ENCODE data around the gene PLXDC1.

Gene PLXDC1

DNA sequence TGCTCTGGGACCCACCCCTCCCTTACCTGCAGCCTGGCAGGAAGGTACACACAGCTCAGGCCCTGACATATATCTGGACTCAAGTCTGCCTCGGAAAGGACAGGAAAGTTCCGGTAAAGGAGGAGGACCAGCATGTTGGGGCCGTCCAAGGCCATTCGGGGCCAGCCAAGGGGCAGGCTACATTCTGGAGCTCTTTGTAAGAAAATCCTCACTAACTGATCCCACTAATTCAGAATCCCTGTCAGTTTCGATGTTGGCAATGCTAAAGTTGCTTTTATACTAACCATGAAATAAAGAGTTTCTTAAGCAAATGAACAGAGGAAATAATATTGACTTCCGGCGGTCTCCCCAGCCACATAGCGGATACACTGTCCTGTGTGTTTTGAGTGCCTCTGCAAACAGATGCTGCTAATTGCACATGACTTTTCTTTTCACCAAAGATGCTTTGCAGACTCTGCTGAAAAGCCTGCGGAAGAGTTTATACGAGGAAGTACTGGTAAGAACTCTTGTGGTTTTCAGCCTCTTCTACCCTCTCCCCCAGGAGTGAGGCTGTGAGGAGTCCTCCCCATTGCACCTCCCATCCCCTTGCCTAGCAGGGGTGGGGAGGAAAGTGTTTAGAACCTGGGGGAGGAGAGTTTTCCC, 54.8 kb downstream of the PLXDC1 start:
- no peak for DNase-seq (ENCODE audit: low spot score)

DNA sequence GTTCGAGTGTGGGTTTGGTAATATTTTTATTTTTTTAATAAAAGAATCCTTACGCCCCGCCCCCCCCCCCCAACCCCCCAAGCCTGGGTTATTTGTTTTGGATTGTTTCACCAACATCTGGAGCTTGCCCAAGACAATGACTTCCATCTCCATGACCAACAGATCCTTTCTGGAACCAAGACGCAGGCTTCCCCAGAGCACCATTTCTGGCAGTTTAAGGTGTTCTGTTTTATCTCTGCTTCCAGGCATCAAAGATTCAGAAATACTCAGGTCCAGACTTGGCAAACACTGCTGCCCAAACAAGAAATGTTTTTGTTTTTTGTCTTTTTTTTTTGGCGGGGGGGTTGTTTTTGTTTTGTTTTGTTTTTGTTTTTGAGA, 56.1 kb downstream of the PLXDC1 start:
- DNase-seq (ENCODE audit: low spot score) = no peak

DNA sequence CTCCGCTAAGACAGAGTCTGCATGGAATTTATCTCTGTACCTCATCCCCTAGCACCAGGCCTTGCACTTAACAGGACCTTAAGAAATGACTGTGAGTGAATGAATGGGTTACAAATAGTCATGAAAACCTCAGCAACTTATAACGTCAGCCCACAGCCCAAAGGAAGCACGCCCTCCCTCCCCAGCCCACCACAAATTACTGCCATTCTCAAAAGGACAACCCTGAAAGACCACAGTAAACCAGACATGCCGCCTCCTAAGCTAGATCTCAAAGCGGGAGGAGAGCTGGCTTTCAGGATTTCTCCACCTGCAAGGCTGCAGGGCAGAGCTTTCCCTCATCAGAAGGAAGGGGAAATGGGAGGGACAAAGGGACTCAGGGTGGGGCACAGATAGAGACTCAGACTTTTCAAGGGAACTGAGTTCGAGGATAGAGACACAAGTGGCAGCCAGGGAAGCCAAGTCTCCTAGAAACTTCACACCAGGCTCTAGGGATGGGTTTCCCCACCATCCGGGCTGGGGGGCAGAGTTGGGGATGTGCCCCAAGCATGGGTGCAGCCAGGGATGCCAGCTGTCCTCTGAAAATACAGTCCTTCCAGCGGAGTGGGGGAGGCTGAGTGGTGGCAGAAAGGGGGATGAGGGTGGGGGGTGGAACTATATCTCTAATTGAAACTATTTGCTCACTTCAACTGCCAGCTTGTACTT, 56.7 kb downstream of the PLXDC1 start:
- no peak for DNase-seq (ENCODE audit: low spot score)

DNA sequence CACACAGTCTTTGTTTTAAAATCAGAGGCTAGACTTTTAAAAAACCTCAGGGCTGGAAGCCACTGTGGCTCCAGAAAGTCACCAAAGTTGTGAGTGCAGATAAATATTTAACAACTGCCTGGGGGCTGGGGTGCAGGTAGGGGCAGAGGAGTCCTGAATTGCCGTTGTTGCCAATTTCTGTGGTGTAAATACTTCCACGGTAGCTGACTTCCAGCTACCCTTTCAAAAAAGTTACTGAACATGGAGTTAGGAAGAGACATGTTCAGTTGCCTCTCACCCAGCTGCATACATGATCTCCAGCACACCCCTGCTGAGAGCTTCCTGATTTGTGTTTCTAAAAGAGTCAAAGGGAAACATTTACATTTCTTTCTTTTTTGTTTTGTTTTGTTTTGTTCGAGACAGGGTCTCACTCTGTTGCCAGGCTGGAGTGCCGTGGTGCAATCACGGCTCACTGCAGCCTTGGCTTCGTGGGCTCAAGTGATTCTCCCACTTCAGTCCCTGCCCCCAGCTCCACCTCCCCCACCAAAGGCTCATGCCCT, 58.7 kb downstream of the PLXDC1 start:
- DNase-seq (ENCODE audit: low spot score) = no peak

DNA sequence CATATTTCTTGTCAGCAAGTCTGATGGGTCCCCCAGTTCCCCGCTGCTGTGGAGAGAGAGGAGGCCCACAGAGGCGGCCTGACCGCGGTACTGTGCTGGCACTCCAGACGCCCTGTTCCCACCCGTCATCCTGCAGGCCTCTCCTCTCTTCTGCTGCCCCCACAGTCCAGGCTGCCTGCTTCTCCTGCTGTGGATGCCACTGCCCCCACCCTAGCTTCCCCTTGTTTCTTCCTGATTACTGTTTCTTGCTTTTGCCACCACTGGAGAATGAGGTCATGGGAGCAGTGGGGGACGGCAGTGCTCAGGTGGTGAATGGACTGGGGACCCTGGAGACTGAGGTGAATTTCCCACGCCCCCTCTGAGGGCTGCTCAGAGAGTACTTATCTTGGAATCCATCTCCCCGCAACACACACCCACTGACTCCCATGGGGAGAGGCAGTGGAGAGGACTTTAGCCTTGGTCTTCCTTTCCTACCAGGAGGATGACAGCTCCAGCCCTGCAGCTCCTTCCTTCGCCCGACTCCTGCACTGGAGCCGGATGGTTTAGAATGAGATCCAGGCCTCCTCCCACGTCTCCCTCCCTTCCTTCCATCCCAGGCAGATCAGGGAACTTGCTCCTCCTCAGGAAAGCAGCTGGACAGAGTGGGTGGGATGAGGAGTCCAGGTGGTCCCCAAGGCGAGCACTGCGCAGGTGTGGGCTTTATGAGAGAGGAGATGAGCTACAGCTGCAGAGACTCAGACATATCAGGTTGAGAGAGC, 60.4 kb downstream of the PLXDC1 start:
- DNase-seq (ENCODE audit: low spot score) = no peak

DNA sequence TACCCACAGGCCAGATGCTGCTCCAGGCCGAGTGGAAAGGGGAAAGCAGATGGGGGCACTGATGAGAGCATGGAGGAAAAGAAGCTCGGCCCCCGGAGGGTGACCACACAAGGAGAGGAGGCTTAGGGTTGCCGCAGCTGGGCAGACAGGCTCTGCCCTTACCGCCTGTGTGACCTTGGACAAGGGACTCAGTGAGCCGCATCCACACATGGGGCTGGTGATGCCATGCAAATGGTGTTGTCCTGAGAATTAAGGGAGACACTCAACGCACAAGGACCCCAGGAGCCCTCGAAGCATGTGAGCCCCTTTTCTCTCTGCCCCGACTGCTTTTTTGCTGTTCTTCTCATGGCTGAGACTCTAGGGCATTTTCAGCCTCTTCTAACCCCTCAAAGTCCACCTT, 61.0 kb downstream of the PLXDC1 start:
- no peak for DNase-seq (ENCODE audit: low spot score)

DNA sequence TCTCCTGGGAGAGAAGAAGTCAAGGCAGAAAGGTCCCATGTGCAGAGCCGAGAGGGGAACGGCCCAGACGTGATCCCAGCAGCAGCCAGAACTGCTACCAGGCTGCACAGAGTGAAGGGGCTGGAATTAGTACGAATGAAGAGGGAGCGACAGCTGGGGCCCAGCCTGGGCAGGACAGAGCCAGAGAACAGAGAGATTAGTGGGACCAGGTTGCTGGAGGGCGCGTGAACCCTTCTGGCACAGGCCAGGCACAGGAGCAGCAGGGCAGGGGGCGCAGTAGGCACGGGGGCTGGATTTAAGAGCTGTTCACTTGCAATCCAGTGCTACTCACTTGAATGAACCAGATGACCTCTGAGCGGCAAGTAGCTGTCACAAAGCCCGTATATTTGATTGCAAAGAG, 66.9 kb downstream of the PLXDC1 start:
- no peak for DNase-seq (ENCODE audit: low spot score)

DNA sequence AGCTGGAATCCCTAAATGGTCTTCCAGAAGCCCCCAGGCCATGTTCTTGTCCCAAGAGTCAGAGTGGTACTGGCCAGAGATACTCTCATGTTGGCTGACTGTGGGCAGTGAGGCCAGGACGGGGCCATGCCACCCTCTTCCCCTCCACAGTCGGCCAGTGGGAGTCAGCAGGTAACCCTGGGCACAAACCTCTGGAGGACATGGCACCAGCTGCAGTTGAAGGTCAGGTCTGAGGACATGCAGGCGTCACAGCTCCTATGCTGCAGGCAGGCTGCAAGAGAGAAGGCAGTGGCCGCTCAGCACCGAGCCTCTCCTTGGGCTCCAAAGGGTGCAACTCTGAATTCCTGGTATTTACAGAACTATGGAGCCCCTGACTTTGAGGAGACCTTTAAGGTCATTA, 68.2 kb downstream of the PLXDC1 start:
- no peak for DNase-seq (ENCODE audit: low spot score)

DNA sequence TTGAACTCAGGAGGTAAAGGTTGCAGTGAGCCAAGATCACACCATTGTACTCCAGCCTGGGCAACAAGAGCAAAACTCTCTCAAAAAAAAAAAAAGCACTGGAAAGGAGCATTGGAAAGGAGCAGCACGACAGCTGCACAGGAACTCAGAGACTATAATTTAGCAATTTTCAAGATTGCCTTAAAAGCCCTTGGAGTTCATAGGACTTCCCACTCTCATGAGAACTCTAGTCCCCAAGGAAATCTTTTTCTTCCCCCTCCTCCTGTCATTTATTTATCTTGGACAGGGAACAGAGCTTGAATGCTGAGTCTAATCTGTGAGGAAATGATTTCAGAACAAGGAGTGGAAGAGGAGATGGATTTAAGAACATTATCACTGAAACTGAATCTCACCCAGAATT, 69.0 kb downstream of the PLXDC1 start:
- DNase-seq (ENCODE audit: low spot score) = no peak

DNA sequence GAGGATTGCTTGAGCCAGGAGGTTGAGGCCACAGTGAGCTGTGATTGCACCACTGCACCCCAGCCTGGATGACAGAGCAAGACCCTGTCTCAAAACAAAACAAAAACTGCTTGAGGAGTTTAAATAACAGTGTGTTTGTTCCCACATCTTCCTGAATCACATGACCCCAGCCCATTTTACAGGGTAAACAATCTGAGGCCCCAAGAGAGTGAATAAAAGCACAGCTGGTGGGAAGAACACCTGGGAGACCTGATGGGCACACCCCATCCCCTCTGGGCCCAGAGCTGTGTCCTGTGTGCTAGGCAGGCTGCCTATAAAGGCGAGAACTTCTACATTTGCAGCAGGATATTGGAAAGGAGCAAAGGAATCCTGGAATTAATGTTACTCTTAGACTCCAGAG, 69.6 kb downstream of the PLXDC1 start:
- no peak for DNase-seq (ENCODE audit: low spot score)

DNA sequence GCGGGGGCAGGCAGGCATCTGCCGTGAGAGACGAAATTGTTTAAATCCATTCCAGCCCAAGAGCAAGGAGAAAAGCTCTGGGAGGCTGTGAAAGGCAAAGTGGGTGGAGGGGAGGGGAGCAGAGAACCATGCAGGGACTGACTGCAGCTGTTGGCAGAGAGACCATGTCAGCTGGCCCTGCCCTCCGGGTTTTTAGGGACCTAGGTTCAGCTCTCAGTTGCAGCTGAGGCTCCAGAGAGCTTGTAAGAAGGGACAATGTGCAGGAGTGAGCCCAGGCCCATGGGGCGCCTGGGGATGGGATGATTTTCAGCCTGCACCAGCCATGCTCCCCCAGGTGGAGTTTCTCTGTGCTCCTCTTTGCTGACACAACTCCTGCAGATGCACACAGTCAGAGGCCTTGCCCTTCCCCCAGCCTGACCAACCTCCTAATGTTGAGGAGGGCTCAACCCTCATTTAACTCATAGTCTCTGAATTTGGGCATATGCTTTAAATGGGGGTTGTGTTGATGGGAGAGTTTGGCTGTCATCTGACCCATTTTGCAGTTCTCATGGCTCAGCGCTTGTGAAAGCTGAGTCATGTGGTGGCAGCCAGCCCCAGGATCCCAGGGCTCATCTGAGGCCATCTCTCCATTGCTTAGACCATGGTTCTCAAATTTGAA, 70.9 kb downstream of the PLXDC1 start:
- DNase-seq (ENCODE audit: low spot score) = peak; percentile 43

DNA sequence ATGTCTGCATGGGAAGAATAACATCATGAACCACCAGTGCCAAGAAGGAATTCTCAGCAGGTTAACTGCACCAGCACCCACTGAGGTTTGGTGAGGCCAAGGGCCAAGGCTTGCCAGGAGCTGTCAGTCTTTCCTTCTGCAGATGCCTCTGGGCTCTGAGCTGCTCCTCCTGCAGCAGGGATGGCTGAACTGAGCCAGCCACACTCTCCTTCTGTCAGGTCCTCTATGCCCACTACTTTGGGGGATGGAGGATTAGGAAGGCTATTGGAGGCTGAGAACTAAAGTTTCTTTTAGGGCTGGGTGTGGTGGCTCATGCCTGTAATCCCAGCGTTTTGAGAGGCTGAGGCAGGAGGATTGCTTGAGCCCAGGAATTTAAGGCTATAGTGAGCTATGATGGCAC, 71.6 kb downstream of the PLXDC1 start:
- no peak for DNase-seq (ENCODE audit: low spot score)

DNA sequence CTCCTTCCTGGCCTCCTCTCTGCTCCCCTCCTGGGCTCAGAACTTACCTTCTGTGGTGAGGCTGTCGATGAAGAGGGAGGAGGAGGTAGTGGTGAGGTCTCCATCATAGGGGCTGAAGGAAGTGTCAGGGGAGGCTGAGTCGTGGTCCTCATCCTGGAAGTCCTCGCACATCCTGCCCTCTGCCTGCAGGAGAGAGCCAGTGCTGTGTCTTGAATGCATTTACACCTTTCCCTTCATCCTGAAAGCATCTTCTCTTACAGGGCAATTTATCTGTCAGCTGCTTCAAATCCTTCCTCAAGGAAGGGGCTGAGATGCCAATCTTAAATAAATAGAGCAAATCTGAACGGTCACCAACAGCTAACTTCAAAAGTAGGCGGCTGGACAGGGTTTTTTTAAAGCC, 73.6 kb downstream of the PLXDC1 start:
- DNase-seq (ENCODE audit: low spot score) = no peak

DNA sequence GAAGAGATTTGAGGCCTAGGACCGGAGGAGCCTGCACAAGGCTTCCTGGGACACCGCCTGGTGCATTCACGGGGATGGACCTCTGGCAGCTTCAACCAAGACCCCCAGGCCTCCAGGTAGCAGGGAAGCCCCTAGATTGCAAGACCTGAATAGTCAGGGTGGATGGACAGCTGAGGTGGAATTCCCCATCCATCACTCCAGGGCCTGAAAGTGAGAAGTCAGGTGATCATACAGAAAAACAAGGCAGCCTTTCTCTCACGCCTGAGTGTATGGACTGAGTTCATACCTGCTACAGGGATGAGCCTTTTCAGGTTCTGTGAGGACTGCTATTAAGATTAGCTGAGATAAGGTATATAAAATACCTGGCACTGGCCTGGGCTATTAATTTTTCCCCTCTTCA, 74.2 kb downstream of the PLXDC1 start:
- DNase-seq (ENCODE audit: low spot score) = no peak

DNA sequence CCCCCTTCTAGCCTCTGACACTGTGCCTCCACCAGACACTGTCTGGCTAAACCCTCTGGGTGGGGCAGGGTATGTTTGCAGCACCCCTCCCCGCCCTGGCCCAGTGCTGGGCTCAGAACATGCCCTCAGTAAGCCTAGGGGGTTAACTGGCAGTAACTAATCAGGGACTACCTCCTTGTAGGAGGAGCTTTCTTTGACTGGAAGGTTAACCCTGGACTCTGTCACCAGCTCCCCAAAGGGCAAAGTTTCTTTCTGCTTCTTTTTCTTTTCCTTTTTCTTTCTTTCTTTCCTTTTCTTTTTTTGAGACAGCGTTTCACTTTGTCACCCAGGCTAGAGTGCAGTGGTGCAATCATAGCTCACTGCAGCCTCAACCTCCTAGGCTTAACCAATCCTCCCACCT, 76.8 kb downstream of the PLXDC1 start:
- no peak for DNase-seq (ENCODE audit: low spot score)

DNA sequence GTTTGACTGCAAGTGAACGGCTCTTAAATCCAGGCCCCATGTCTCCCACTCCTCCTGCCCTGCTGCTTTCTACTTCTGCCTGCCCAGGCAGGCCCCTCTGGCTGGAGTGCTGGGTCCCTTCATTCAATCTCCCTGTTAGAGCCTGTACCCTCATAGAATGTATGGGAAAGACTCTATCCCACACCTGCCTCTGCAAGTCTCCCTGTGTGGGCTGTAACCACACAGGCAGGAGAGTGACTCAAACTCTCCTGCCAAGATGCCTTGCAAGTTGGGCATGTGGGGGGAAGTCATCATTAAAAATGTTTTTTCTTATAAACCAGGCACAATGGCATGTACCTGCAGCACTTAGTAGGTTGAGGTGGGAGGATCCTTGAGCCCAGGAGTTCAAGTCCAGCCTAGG, 77.5 kb downstream of the PLXDC1 start:
- DNase-seq (ENCODE audit: low spot score) = no peak

DNA sequence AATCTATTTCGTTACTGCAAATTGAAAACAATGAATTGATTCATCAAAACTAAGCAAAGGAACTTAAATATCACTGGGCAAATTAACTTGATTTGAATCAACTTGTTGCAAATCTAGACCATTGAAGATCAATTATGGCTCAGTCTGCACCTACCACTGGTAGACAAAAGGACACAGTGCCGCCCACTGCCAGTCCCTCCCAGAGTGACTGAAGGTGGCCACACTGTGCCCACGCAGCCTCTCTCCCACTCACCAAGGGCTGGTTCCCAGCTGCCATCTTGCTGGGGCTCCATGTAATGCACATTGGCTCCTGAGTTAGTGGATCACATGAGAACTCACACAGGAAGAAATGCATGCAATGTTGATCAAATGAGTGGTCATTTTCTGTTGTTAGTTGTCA, 78.1 kb downstream of the PLXDC1 start:
- DNase-seq (ENCODE audit: low spot score) = no peak

DNA sequence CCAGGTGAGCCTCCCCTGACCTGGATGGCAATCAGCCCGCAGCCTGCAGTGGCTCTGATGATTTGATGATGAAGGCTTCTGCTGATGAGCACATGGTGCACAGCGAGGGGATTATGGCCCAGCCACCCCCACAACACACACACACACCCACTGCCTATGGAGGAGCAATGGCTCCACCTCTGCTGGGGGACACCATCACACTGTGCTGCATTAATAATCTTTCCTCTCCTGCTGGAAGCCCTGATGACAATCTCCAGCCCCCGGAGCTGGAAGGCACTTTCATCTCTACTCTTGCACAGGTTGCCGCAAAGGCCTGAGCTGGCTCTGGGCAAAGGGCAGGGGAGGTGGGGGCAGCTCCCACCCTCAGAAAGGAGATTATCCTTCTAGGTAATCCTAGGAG, 79.9 kb downstream of the PLXDC1 start:
- no peak for DNase-seq (ENCODE audit: low spot score)

DNA sequence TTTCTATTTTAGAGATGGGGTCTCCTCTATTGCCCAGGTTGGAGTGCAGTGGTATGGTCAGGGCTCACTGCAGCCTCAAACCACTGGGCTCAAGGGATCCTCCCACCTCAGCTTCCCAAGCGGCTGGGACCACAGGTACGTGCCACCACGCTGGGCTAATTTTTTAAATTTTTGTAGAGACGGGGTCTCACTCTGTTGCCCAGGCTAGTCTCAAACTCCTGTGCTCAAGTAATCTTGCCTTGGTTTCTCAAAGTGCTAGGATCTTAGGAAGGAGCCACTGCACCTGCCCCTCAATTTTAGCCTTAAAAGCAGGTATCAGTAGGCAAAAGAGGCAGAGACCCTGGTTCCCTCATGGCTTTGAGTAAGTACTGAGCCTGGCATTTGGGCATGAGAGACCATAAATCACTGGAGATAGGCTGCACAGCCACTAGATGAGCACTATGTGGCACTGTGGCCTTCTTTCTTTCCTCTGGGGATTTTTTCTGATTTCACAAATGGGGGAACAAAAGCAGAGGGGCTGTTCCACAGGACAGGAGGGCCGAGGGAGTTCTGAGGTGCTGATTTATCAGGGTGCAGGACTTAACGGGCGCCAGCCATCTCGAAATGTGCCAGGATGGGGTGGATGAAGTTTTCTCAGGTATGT, 82.2 kb downstream of the PLXDC1 start:
- DNase-seq (ENCODE audit: low spot score) = peak; percentile 69

DNA sequence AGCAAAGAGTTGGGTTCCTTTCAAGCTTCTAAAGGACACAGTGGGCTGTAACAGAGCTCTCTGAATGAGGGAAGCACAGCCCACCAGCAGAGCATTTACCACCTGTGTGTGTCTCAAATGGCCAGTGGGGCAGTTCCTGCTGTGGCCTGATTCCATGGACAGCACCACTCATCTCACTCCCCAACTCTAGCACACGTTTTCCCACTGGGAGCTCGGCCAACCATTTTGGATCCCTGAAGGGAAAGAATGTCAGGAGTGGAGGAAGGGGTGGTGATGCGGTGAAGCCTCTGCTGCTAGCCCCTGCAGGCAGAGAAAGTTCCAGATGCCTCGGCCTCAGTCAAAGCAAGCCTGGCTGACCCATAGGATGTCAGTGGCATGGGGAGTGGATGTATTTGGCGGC, 86.6 kb downstream of the PLXDC1 start:
- no peak for DNase-seq (ENCODE audit: low spot score)

DNA sequence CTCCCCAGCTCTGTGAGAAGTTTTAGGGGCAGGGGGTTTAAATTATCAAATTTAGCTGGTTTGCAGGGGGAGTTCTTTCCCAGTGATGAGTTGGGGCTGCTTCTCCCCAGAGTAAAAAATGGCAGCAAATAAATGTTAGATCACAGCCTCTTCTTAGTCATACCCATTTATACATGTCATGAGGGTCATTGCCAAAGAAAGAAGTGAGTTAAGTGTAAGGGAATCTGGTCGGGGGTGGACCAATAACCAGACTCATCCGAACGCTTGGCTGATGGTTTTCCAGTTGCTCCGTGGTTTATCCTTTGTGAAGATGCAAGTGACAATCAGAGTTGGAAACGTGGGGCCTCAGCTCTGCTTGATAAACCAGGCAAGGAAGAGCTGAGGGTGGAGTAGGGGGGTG, 87.1 kb downstream of the PLXDC1 start:
- DNase-seq (ENCODE audit: low spot score) = no peak

DNA sequence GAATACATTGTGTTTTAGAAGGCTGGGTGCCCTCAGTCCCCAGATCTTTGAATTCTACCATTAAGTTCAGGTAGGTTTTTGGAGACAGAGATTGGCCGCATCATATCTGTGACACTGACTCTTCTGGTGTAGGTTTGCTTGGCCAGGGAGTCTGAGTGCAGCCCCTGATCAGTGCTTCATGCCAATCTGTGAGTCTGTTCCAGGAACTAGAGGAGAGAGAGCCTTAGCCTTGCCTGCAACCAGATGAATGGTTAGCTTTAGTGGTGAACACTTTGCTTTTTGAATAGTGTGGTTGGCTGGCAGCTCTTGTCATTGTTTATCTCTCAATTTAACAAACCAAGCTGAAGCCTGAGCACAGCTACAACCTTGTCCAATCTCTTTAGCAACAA, 87.8 kb downstream of the PLXDC1 start:
- no peak for DNase-seq (ENCODE audit: low spot score)
